Measurements from ENCODE around the gene RGL2. TPM values are rescaled to one million over a fixed set of nuclear protein-coding genes. Genes with fewer than 3 reads are reported as not detected.

Gene RGL2
- polyA plus RNA-seq, 3 donors: 14.9 to 145 (median 15.5) TPM

DNA sequence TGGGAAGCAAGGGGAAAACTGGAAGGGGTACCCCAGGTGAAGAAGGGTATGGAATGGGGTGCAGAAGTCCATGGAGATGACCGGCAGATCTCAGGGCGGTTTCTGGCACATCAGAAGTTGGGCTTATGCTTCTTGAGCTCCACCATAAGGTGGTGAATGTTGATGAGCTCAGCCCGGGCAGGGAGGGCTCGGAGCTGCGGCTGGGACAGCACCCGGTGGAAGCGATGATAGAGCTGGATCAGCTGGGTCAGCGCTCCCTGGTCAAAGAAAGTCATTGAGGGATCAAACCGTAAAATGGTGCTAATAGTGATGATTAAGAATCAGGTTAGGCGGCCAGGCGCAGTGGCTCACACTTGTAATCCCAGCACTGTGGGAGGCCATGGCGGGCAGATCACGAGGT is 48.0 kb downstream of the RGL2 start:
- H4K20me1 ChIP-seq (ENCODE audit: insufficient read depth, low read length): no peaks in the 10 kb centered on the region
- Mint-ChIP-seq H3K9me3 (no peaks in the 10 kb centered on the region), H3K36me3 (peaks cover 20 to 25% of the 10 kb centered on the region in 2 donors), H3K27ac (peak overlapping the region in 4 of 7 donors; percentile 91 to 96 (median 94)), H3K4me1 (peaks cover 32% of the 10 kb centered on the region), H3K27me3 (ENCODE audit: low read depth in 3 of 3) (peaks cover 7 to 9% (median 7%) of the 10 kb centered on the region in 3 donors), H3K4me3 (no peak overlapping the region)
- no peaks in the 10 kb centered on the region for H3K9me3 ChIP-seq (replicated peaks in 1 of 2; ENCODE audit: control insufficient read depth in 1 of 2, insufficient read depth in 1 of 2, low read length in 2 of 2)
- no peak for DNase-seq
- peak overlapping the region in 1 of 2 donors; percentile 92 for H3K27ac ChIP-seq (ENCODE audit: low read depth in 1 of 2, low read length in 2 of 2)
- no peak overlapping the region for H2AFZ ChIP-seq (ENCODE audit: insufficient read depth, low read depth, low read length, poor library complexity, severe bottlenecking)
- peaks cover 24 to 29% of the 10 kb centered on the region in 2 donors for H3K4me1 ChIP-seq (ENCODE audit: control insufficient read depth in 1 of 2, insufficient read depth in 2 of 2, low read length in 2 of 2)
- H3K79me2 ChIP-seq (ENCODE audit: insufficient read depth, low read length): peaks cover 4% of the 10 kb centered on the region
- H3K27me3 ChIP-seq (ENCODE audit: control insufficient read depth in 2 of 2, insufficient read depth in 2 of 2, low read length in 2 of 2): no peaks in the 10 kb centered on the region
- no peak overlapping the region for H3K4me2 ChIP-seq (replicated peaks; ENCODE audit: extremely low read depth, low read length, poor library complexity, severe bottlenecking)
- no peak overlapping the region for H3K4me3 ChIP-seq (replicated peaks in 1 of 3; ENCODE audit: low read depth in 2 of 3, low read length in 3 of 3)
- 99% methylated on average over 9 of the region's 13 CpGs for WGBS (ENCODE audit: insufficient coverage)
- H3K9ac ChIP-seq (ENCODE audit: insufficient read depth, low read length, poor library complexity, severe bottlenecking): no peak overlapping the region
- intact Hi-C loops (cut with micrococcal nuclease): no loop called here
- TF ChIP-seq, protein P1, sequence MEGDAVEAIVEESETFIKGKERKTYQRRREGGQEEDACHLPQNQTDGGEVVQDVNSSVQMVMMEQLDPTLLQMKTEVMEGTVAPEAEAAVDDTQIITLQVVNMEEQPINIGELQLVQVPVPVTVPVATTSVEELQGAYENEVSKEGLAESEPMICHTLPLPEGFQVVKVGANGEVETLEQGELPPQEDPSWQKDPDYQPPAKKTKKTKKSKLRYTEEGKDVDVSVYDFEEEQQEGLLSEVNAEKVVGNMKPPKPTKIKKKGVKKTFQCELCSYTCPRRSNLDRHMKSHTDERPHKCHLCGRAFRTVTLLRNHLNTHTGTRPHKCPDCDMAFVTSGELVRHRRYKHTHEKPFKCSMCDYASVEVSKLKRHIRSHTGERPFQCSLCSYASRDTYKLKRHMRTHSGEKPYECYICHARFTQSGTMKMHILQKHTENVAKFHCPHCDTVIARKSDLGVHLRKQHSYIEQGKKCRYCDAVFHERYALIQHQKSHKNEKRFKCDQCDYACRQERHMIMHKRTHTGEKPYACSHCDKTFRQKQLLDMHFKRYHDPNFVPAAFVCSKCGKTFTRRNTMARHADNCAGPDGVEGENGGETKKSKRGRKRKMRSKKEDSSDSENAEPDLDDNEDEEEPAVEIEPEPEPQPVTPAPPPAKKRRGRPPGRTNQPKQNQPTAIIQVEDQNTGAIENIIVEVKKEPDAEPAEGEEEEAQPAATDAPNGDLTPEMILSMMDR (IDR thresholded peaks at IDR 0.05): no peak
- peaks cover 13 to 21% of the 10 kb centered on the region in 2 donors for H3K36me3 ChIP-seq (replicated peaks in 1 of 2; ENCODE audit: control insufficient read depth in 1 of 2, insufficient read depth in 2 of 2, low read length in 2 of 2)

- WGBS (ENCODE audit: insufficient coverage): 6% methylated on average over 12 of the region's 15 CpGs
- H3K4me2 ChIP-seq (replicated peaks; ENCODE audit: extremely low read depth, low read length, poor library complexity, severe bottlenecking): peak overlapping the region; percentile 84
- H3K4me3 ChIP-seq (replicated peaks in 1 of 3; ENCODE audit: low read depth in 2 of 3, low read length in 3 of 3): peak overlapping the region; percentile 43 to 77 (median 58)
- peaks cover 32% of the 10 kb centered on the region for H3K4me1 Mint-ChIP-seq
- H4K20me1 ChIP-seq (ENCODE audit: insufficient read depth, low read length): no peaks in the 10 kb centered on the region
- peak overlapping the region; percentile 91 to 97 (median 94) for H3K27ac Mint-ChIP-seq
- DNase-seq: peak in 1 of 3 donors; percentile 29
- peak overlapping the region; percentile 81 to 87 for H3K4me3 Mint-ChIP-seq
- H3K36me3 ChIP-seq (replicated peaks in 1 of 2; ENCODE audit: control insufficient read depth in 1 of 2, insufficient read depth in 2 of 2, low read length in 2 of 2): peaks cover 10 to 21% of the 10 kb centered on the region in 2 donors
- no peaks in the 10 kb centered on the region for H3K9me3 ChIP-seq (replicated peaks in 1 of 2; ENCODE audit: control insufficient read depth in 1 of 2, insufficient read depth in 1 of 2, low read length in 2 of 2)
- H2AFZ ChIP-seq (ENCODE audit: insufficient read depth, low read depth, low read length, poor library complexity, severe bottlenecking): peak overlapping the region; percentile 90
- peaks cover 4% of the 10 kb centered on the region for H3K79me2 ChIP-seq (ENCODE audit: insufficient read depth, low read length)
- TF ChIP-seq, protein P1 (IDR thresholded peaks at IDR 0.05): no peak
- H3K36me3 Mint-ChIP-seq: peaks cover 19 to 23% of the 10 kb centered on the region in 2 donors
- no peaks in the 10 kb centered on the region for H3K9me3 Mint-ChIP-seq
- peak overlapping the region; percentile 71 for H3K9ac ChIP-seq (ENCODE audit: insufficient read depth, low read length, poor library complexity, severe bottlenecking)
- peak overlapping the region; percentile 92 to 93 for H3K27ac ChIP-seq (ENCODE audit: low read depth in 1 of 2, low read length in 2 of 2)
- H3K27me3 ChIP-seq (ENCODE audit: control insufficient read depth in 2 of 2, insufficient read depth in 2 of 2, low read length in 2 of 2): no peaks in the 10 kb centered on the region
- peaks cover 7 to 13% (median 7%) of the 10 kb centered on the region in 3 donors for H3K27me3 Mint-ChIP-seq (ENCODE audit: low read depth in 3 of 3)
- intact Hi-C loops (cut with micrococcal nuclease): loop anchor here (2.0 to 10.0 kb wide), 10 partner anchors 38 to 315 kb away; partner anchors contain the start of genes COL11A2 (in 1 of the 2), RXRB (in 1 of the 2) and SLC39A7 (in 1 of the 2)
- H3K4me1 ChIP-seq (ENCODE audit: control insufficient read depth in 1 of 2, insufficient read depth in 2 of 2, low read length in 2 of 2): peaks cover 24 to 29% of the 10 kb centered on the region in 2 donors
Measured at GRCh38 chr6:33249732-33250630, 48.8 kb downstream of the RGL2 start.

Measured in CD14-positive monocyte (primary cell).